Upper lobe of left lung (tissue), 4 donors: ENCODE measurements around the gene ATP5MC2.

Experiments used
- EP300 ChIP-seq, 4 donors: sonication (generic); formaldehyde crosslinking; IDR thresholded peaks; one replicate each; pipeline ENCODE4 v1.5.1; 2017; ENCODE audit warnings: antibody characterized with exemption in 4 of 4, control low read depth in 2 of 4
- POLR2A ChIP-seq, 4 donors: fragments of 450-650 bp; IDR thresholded peaks; one replicate each; pipeline ENCODE4 v1.5.1; 2016 to 2017; ENCODE audit warnings: antibody characterized with exemption in 4 of 4, mild to moderate bottlenecking in 2 of 4
- POLR2AphosphoS5 ChIP-seq, 2 donors: sonication (generic); formaldehyde crosslinking; IDR thresholded peaks; one replicate each; pipeline ENCODE4 v1.5.1; 2017; ENCODE audit warnings: antibody characterized with exemption in 2 of 2
- TF ChIP-seq, protein P1 (sequence below), 6 experiments: fragments of 450-650 bp in 4 of 6; fragments of 200-600 bp in 2 of 6; sonication (generic) in 2 of 6; IDR thresholded peaks; one replicate each; pipeline ENCODE4 v1.5.1; 2016 to 2019; ENCODE audit warnings: antibody characterized with exemption in 6 of 6

DNA sequence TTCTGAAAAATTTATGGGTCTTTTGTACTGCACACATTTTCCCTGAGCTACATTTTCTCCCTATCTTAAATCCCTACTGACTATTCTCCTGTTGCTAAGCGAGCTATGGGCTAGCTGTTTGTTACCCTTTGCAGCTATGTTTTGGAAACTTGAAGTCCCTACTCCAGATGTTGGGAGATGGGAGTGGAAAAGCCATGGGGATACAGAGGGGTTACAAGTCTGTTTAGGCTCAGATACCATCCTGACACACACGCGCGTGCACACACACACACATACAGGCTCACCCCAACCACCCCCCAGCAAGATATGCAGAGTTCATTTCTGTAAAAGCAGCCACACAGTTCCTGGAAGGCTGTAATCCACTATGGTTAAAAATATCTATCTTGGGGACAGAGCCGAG is 15.8 kb downstream of the ATP5MC2 start:
- TF ChIP-seq, protein P1, sequence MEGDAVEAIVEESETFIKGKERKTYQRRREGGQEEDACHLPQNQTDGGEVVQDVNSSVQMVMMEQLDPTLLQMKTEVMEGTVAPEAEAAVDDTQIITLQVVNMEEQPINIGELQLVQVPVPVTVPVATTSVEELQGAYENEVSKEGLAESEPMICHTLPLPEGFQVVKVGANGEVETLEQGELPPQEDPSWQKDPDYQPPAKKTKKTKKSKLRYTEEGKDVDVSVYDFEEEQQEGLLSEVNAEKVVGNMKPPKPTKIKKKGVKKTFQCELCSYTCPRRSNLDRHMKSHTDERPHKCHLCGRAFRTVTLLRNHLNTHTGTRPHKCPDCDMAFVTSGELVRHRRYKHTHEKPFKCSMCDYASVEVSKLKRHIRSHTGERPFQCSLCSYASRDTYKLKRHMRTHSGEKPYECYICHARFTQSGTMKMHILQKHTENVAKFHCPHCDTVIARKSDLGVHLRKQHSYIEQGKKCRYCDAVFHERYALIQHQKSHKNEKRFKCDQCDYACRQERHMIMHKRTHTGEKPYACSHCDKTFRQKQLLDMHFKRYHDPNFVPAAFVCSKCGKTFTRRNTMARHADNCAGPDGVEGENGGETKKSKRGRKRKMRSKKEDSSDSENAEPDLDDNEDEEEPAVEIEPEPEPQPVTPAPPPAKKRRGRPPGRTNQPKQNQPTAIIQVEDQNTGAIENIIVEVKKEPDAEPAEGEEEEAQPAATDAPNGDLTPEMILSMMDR (IDR thresholded peaks at IDR 0.05): no peak
- TF ChIP-seq POLR2A (IDR thresholded peaks at IDR 0.05) (no peak), EP300 (IDR thresholded peaks at IDR 0.05) (no peak), POLR2AphosphoS5 (IDR thresholded peaks at IDR 0.05) (no peak)
